ENCODE results near the gene ZFP36L2. TPM values are rescaled to one million over a fixed set of nuclear protein-coding genes. Genes with fewer than 3 reads are reported as not detected.
A peak's percentile ranks its signal among the peaks of the same experiment; 100 is the strongest.

The ZFP36L2 gene
- total RNA-seq, 1 experiment from 2014 or later, result 10.6 TPM

DNA sequence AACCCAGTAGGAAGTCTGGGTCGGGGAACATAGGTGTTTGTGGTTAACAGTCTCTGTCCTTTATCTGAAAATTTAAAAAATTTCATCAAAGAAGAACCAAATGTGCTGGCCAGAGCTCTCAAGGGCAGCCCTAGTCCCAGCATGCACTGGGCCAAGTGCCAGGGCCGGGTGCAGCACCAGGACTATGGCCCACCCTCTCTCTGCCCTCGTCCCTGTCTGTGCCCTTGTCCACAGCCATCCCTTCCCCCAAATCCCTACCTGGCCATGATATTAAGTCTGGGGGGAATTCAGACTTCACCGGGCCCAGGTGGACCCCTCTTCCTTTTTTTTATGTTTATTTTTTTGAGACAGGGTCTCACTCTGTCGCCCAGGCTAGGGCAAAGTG, 14.4 kb upstream of the ZFP36L2 start:
- no peak overlapping the region for H3K4me2 ChIP-seq (ENCODE audit: low read depth, low read length, poor library complexity, severe bottlenecking)
- no peak overlapping the region for H3K9ac ChIP-seq (ENCODE audit: low read length)

DNA sequence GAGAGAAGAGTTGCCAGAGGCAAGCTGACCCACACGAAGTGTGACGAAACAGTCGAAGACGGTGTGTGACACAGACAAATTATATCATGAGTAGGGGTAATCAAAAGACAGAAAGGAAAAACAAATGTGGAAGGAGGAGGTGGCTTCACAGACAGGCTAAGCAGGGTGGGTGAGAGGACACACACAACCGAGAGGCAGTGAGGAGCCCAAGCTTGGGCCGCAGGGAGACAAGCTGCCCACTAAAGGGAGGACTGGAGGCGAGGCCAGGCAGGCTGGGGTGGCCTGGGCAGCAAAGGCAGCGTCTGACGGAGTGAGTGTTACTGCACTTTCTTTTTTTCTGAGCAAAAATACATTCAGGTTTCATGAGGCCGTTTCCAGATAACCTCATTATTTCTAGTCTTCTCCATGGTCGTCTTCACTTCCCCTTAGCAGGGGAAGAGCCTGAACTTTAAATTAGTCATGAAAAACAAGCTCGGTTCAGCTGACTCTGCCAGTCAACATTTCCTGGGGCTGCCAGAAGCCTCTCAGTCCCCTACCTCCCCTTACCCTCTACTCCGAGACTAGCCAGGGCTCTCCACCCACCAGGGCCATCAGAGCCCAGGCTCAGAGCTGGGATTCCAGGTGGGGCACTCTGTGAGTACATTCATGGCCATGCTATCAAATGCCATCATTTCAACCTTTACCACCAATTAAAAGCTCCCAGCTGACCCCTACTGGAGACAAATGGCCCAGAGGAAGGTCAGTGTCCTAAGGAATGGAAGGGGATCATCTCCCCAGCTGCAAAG, 13.8 kb upstream of the ZFP36L2 start:
- no peak overlapping the region for H3K4me2 ChIP-seq (ENCODE audit: low read depth, low read length, poor library complexity, severe bottlenecking)
- no peaks in the 10 kb centered on the region for H3K36me3 ChIP-seq (ENCODE audit: insufficient read depth, low read length)
- peaks cover 4% of the 10 kb centered on the region for H3K4me1 ChIP-seq (ENCODE audit: low read length)
- no peak overlapping the region for H3K4me3 ChIP-seq (ENCODE audit: low read length)
- DNase-seq, result no peak
- H4K20me1 ChIP-seq (ENCODE audit: insufficient read depth, low read depth, low read length), result no peaks in the 10 kb centered on the region
- no peaks in the 10 kb centered on the region for H3K9me2 ChIP-seq (replicated peaks; ENCODE audit: insufficient read depth, low read length)
- H3K9me3 ChIP-seq (ENCODE audit: low read length), result no peaks in the 10 kb centered on the region
- no peak overlapping the region for H3K9ac ChIP-seq (ENCODE audit: low read length)
- no peaks in the 10 kb centered on the region for H3K79me2 ChIP-seq (ENCODE audit: low read length)
- no peak overlapping the region for H3K27ac ChIP-seq (ENCODE audit: low read length)
- H2AFZ ChIP-seq (ENCODE audit: low read length), result no peak overlapping the region
- H3K27me3 ChIP-seq (ENCODE audit: low read length), result no peaks in the 10 kb centered on the region

More for the DNA sequence above, 14.4 kb upstream of the ZFP36L2 start:
- Histone ChIP-seq H2AFZ (ENCODE audit: low read length) (no peak overlapping the region), H3K27ac (ENCODE audit: low read length) (no peak overlapping the region), H3K4me3 (ENCODE audit: low read length) (no peak overlapping the region), H3K79me2 (ENCODE audit: low read length) (no peaks in the 10 kb centered on the region), H4K20me1 (ENCODE audit: insufficient read depth, low read depth, low read length) (no peaks in the 10 kb centered on the region), H3K36me3 (ENCODE audit: insufficient read depth, low read length) (no peaks in the 10 kb centered on the region), H3K27me3 (ENCODE audit: low read length) (no peaks in the 10 kb centered on the region), H3K4me1 (ENCODE audit: low read length) (peaks cover 4% of the 10 kb centered on the region), H3K9me3 (ENCODE audit: low read length) (no peaks in the 10 kb centered on the region), H3K9me2 (replicated peaks; ENCODE audit: insufficient read depth, low read length) (no peaks in the 10 kb centered on the region)
- DNase-seq, result no peak

DNA sequence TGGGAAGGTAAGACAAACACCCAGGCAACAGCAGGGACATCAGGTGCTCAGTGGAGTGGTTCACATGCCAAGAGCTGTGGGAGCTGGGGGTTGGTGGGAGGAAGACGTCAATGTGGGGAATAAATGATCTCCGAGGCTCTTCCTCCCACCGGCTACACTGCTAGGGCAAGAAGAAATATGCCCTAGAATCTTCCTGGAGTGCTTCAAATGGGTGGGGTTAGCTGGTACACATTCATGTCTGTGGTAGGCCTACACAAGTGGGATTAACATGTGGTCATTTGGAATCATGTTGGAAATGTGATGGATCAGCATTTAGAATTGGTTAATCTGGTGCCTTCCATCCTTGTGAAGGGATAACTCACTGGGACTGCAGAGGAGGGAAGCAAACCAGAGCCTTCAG, 12.4 kb upstream of the ZFP36L2 start:
- Histone ChIP-seq H3K27me3 (ENCODE audit: low read length) (no peaks in the 10 kb centered on the region), H3K4me2 (ENCODE audit: low read depth, low read length, poor library complexity, severe bottlenecking) (no peak overlapping the region), H3K9me2 (replicated peaks; ENCODE audit: insufficient read depth, low read length) (no peaks in the 10 kb centered on the region), H3K4me3 (ENCODE audit: low read length) (no peak overlapping the region), H2AFZ (ENCODE audit: low read length) (no peak overlapping the region), H3K79me2 (ENCODE audit: low read length) (no peaks in the 10 kb centered on the region), H3K27ac (ENCODE audit: low read length) (no peak overlapping the region), H3K9ac (ENCODE audit: low read length) (no peak overlapping the region), H4K20me1 (ENCODE audit: insufficient read depth, low read depth, low read length) (no peaks in the 10 kb centered on the region), H3K9me3 (ENCODE audit: low read length) (no peaks in the 10 kb centered on the region), H3K36me3 (ENCODE audit: insufficient read depth, low read length) (no peaks in the 10 kb centered on the region), H3K4me1 (ENCODE audit: low read length) (peaks cover 12% of the 10 kb centered on the region)
- no peak for DNase-seq

DNA sequence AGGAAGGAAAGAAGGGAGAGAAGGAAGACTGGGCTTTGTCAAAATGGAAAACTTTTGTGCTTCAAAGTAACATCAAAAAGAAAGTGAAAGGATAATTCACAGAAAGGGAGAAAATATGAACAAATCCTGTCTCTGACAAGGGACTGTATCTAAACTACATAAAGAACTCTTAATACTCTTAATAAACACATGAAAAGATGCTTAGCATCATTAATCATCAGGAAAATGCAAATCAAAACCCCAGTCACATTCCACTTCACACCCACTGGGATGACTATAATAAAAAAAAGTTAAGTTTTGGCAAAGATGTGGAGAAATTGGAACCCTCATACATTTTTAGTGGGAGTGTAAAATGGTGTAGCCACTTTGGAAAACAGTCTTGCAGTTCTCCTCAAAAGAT, 11.8 kb upstream of the ZFP36L2 start:
- Histone ChIP-seq H3K9me3 (ENCODE audit: low read length) (no peaks in the 10 kb centered on the region), H3K9me2 (replicated peaks; ENCODE audit: insufficient read depth, low read length) (no peaks in the 10 kb centered on the region), H4K20me1 (ENCODE audit: insufficient read depth, low read depth, low read length) (no peaks in the 10 kb centered on the region), H3K4me3 (ENCODE audit: low read length) (no peak overlapping the region), H3K4me1 (ENCODE audit: low read length) (peaks cover 18% of the 10 kb centered on the region), H3K27me3 (ENCODE audit: low read length) (no peaks in the 10 kb centered on the region), H3K36me3 (ENCODE audit: insufficient read depth, low read length) (no peaks in the 10 kb centered on the region), H3K9ac (ENCODE audit: low read length) (no peak overlapping the region), H2AFZ (ENCODE audit: low read length) (no peak overlapping the region), H3K27ac (ENCODE audit: low read length) (no peak overlapping the region), H3K79me2 (ENCODE audit: low read length) (no peaks in the 10 kb centered on the region), H3K4me2 (ENCODE audit: low read depth, low read length, poor library complexity, severe bottlenecking) (no peak overlapping the region)
- DNase-seq, result no peak

DNA sequence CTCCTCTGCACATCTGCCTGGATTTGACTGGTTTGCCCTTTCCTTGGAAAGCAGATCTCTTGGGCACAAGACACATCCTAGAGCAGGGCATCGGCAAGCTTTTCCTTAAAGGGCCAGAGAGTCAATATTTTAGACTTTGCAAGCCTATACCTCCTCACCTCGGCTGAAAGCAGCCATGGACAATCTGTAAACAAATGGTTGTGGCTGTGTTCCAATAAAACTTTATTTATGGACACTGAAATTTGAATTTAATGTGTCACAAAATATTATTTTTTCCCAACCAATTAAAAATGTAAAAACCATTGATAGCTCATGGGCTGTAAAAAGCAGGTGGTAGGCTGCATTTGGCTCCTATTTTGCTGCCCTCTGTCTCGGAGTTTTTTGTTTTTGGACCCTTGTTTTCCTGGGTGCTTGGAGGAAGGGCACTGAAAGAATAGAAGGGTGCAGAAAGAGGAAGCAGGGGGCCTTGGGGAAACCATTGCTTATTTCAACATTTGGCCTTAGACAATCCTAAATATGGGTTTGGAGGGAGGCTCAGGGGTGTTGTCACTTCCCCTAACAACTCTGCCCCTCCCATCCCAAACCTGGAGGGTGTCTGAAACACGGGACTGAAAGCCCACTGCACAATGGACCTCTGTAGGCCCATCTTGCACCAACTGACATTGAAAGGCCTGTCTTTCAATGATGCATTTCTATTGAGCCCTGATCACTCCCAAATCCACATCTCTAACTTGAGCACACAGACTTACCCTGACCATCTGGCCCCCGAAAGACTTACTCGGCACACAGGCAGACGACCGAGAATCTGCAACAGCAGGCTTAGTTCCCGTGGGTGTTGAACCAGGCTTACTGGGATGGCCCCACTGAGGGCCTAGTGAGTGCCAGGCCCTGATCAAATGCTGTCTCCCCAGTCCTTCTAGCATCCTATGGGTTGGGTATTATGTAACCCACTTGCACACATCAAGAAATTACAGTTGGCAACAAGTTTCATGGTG, 7.1 kb upstream of the ZFP36L2 start:
- peak overlapping the region; percentile 47 for H3K4me2 ChIP-seq (ENCODE audit: low read depth, low read length, poor library complexity, severe bottlenecking)
- peak; percentile 77 for DNase-seq
- H3K79me2 ChIP-seq (ENCODE audit: low read length), result no peaks in the 10 kb centered on the region
- peaks cover 60% of the 10 kb centered on the region for H3K4me1 ChIP-seq (ENCODE audit: low read length)
- H3K4me3 ChIP-seq (ENCODE audit: low read length), result peak overlapping the region; percentile 9; the same call in 1 of the 2 replicates
- H4K20me1 ChIP-seq (ENCODE audit: insufficient read depth, low read depth, low read length), result no peaks in the 10 kb centered on the region
- no peaks in the 10 kb centered on the region for H3K27me3 ChIP-seq (ENCODE audit: low read length)
- peak overlapping the region; percentile 33 for H3K9ac ChIP-seq (ENCODE audit: low read length)
- no peaks in the 10 kb centered on the region for H3K9me2 ChIP-seq (replicated peaks; ENCODE audit: insufficient read depth, low read length)
- no peaks in the 10 kb centered on the region for H3K9me3 ChIP-seq (ENCODE audit: low read length)
- H3K36me3 ChIP-seq (ENCODE audit: insufficient read depth, low read length), result no peaks in the 10 kb centered on the region
- peak overlapping the region; percentile 73 for H3K27ac ChIP-seq (ENCODE audit: low read length)
- H2AFZ ChIP-seq (ENCODE audit: low read length), result no peak overlapping the region

DNA sequence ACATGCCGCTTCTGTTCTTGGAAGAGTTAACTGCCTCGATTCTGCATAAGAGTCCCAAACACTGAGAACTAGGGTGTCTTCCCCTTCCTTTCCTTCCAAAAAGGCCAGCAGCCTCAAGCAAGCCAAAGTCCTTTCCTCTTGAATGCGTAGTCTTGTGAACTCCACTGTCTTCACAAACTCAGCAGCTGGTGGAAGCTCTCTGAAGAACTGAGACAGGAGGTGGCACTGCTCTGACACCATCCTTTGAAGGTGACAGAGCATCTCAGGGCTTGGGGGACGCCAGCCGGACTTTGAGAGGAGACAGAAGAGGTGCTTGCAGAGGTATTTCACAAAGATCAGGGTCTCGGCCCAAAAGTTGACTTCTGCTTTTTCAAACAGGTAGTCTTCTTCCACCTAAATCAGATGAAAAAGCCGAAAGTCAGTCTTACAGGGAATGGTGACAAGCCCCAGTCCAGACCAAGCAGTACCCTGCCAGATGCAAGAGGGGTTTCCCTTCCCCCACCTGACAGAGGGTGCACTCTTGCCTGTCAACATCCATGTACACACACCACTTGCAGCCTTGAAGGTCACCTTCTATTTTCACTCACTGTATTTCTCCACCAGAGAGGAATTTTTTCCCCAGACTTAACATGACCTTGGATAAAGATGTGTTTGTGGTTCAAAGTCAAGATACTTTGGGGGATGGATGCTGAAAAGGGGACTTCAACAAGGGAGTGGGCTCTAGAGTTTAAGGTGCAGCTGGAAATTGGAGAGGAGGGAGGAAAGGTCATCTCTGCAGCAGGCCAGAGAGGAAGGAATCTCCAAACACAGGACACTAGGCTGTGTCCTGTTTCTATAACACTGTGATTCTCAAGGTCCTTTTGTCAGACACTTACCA, 4.8 kb upstream of the ZFP36L2 start:
- H3K9me3 ChIP-seq (ENCODE audit: low read length), result no peaks in the 10 kb centered on the region
- no peaks in the 10 kb centered on the region for H4K20me1 ChIP-seq (ENCODE audit: insufficient read depth, low read depth, low read length)
- peak; percentile 59 for DNase-seq
- H3K4me2 ChIP-seq (ENCODE audit: low read depth, low read length, poor library complexity, severe bottlenecking), result peak overlapping the region; percentile 59
- no peaks in the 10 kb centered on the region for H3K27me3 ChIP-seq (ENCODE audit: low read length)
- H3K36me3 ChIP-seq (ENCODE audit: insufficient read depth, low read length), result no peaks in the 10 kb centered on the region
- H3K79me2 ChIP-seq (ENCODE audit: low read length), result peaks cover 1% of the 10 kb centered on the region
- peak overlapping the region; percentile 29; the same call in 1 of the 2 replicates for H3K4me3 ChIP-seq (ENCODE audit: low read length)
- peak overlapping the region; percentile 49 for H3K9ac ChIP-seq (ENCODE audit: low read length)
- peak overlapping the region; percentile 93 for H3K27ac ChIP-seq (ENCODE audit: low read length)
- no peak overlapping the region for H2AFZ ChIP-seq (ENCODE audit: low read length)
- H3K9me2 ChIP-seq (replicated peaks; ENCODE audit: insufficient read depth, low read length), result no peaks in the 10 kb centered on the region
- H3K4me1 ChIP-seq (ENCODE audit: low read length), result peaks cover 66% of the 10 kb centered on the region

DNA sequence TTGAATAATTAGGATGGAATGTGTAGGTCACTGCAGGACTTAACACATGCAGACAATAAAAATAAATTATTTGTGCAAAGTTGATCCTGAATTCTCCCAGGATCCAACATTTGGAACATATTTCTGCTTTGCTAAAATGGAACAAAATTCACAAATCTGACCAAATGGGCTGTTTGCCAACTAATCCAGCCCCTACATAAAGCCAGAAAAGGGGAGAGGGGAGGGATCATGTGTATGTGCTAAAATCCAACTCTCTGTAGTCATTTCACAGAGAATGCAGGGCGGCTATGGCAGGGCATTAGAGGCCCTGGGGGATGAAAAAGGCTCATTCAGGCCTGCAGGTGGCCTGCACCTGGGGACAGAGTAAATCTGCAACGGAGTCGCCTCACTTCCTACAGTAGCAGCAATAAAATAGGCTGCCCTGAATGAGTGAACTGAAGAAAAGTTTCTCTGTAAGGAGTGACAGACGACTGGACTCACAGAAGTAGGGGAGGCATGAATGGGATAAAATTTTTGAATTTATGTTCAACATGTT, 4.0 kb upstream of the ZFP36L2 start:
- Histone ChIP-seq H3K4me2 (ENCODE audit: low read depth, low read length, poor library complexity, severe bottlenecking) (peak overlapping the region; percentile 59), H3K4me1 (ENCODE audit: low read length) (peaks cover 66% of the 10 kb centered on the region)
- DNase-seq, result peak; percentile 81

More for the DNA sequence above, 4.0 kb upstream of the ZFP36L2 start:
- no peaks in the 10 kb centered on the region for H3K36me3 ChIP-seq (ENCODE audit: insufficient read depth, low read length)
- H3K27me3 ChIP-seq (ENCODE audit: low read length), result no peaks in the 10 kb centered on the region
- H4K20me1 ChIP-seq (ENCODE audit: insufficient read depth, low read depth, low read length), result peaks cover 8% of the 10 kb centered on the region; the same call in 1 of the 2 replicates
- H3K9me3 ChIP-seq (ENCODE audit: low read length), result no peaks in the 10 kb centered on the region
- peak overlapping the region; percentile 93 for H3K27ac ChIP-seq (ENCODE audit: low read length)
- H3K4me3 ChIP-seq (ENCODE audit: low read length), result peak overlapping the region; percentile 29; the same call in 1 of the 2 replicates
- peaks cover 9% of the 10 kb centered on the region for H3K79me2 ChIP-seq (ENCODE audit: low read length)
- no peaks in the 10 kb centered on the region for H3K9me2 ChIP-seq (replicated peaks; ENCODE audit: insufficient read depth, low read length)
- H3K9ac ChIP-seq (ENCODE audit: low read length), result peak overlapping the region; percentile 49
- no peak overlapping the region for H2AFZ ChIP-seq (ENCODE audit: low read length)

All from Karpas-422 (cell line).